Tibial nerve (tissue), 4 donors: ENCODE results near the gene CNNM4. TPM values are rescaled to one million over a fixed set of nuclear protein-coding genes. Genes with fewer than 3 reads are reported as not detected.

ENCODE experiments used
- DNase-seq, 2 donors: peaks; one replicate each; pipeline ENCODE4 v3.0.0-alpha.2; 2019; ENCODE audit warnings: low spot score in 2 of 2
- H3K27ac ChIP-seq, 4 donors: fragments of 200-600 bp; sonication (generic) in 3 of 4; one replicate each; pipeline ENCODE4 v1.5.1; 2017 to 2019; ENCODE audit warnings: mild to moderate bottlenecking in 1 of 4
- H3K27me3 ChIP-seq, 2 donors: fragments of 200-600 bp; sonication (generic) in 1 of 2; one replicate each; pipeline versions ENCODE4 v1.5.1 to v1.6.0; 2017 to 2019
- H3K36me3 ChIP-seq, 3 donors: fragments of 200-600 bp; sonication (generic); one replicate each; pipeline ENCODE4 v1.5.1; 2018 to 2019
- H3K4me1 ChIP-seq, 4 donors: fragments of 200-600 bp; sonication (generic) in 3 of 4; one replicate each; pipeline ENCODE4 v1.5.1; 2017 to 2019
- H3K4me3 ChIP-seq, 4 donors: fragments of 200-600 bp; sonication (generic) in 3 of 4; one replicate each; pipeline ENCODE4 v1.5.1; 2017 to 2019; ENCODE audit warnings: mild to moderate bottlenecking in 1 of 4, moderate library complexity in 1 of 4
- H3K9me3 ChIP-seq, 4 donors: fragments of 200-600 bp; sonication (generic) in 3 of 4; one replicate each; pipeline ENCODE4 v1.5.1; 2017 to 2019
- EP300 ChIP-seq, 2 donors: sonication (generic); formaldehyde crosslinking; IDR thresholded peaks; one replicate each; pipeline ENCODE4 v1.6.1; 2017; ENCODE audit warnings: antibody characterized with exemption in 2 of 2, mild to moderate bottlenecking in 1 of 2
- POLR2A ChIP-seq, 2 donors: fragments of 450-650 bp; IDR thresholded peaks; one replicate each; pipeline ENCODE4 v1.6.1; 2017; ENCODE audit warnings: antibody characterized with exemption in 2 of 2, mild to moderate bottlenecking in 2 of 2, moderate library complexity in 2 of 2
- WGBS, 2 donors: methylation state at CpG; one replicate each; pipeline ENCODE4 v1.1.5; 2018; 5-methylcytosine and 5-hydroxymethylcytosine counted together
- total RNA-seq, 4 donors: library from RNA; depleted of rRNA; stranded (reverse); fragments of >200 nt; gene quantifications; one replicate each; pipeline ENCODE4 v1.1.0, GENCODE V29; 2016
- TF ChIP-seq, protein P1 (sequence below), 5 experiments: fragments of 200-600 bp in 3 of 5; fragments of 450-650 bp in 2 of 5; sonication (generic) in 3 of 5; IDR thresholded peaks; one replicate each; pipeline ENCODE4 v1.5.1; 2016 to 2019; ENCODE audit warnings: antibody characterized with exemption in 5 of 5, mild to moderate bottlenecking in 3 of 5, moderate library complexity in 2 of 5

Gene CNNM4
- total RNA-seq, 4 donors from 2014 or later: 6.3 to 10.2 (median 7.9) TPM

DNA sequence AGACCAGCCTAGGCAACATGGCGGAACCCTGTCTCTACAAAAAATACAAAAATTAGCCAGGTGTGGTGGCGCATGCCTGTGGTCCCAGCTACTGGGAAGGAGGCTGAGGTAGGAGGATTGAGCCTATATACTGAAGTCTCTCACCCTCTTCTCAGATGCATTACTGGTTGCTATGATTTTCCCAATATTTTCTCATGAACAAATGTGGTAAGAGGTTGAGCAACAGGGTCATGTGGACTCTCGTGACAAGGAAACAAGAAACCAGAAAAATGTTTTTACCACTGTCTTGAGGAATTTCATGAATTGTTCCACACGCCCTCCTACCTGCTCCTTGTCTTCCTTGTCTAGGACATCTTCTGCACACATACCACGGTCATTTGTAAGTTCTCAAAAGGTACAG lies 33.3 kb upstream of the CNNM4 start:
- H3K27ac ChIP-seq: no peak overlapping the region
- peaks cover 0 to 95% (median 8%) of the 10 kb centered on the region in 3 donors for H3K36me3 ChIP-seq
- H3K27me3 ChIP-seq: no peaks in the 10 kb centered on the region
- DNase-seq: peak in 1 of 2 donors; percentile 58
- no peak overlapping the region for H3K4me3 ChIP-seq
- H3K9me3 ChIP-seq: no peaks in the 10 kb centered on the region
- no peaks in the 10 kb centered on the region for H3K4me1 ChIP-seq
- WGBS, 2 donors: 90 to 93% methylated on average over 5 of the region's 5 CpGs
- TF ChIP-seq EP300 (IDR thresholded peaks at IDR 0.05): peak in 1 of 2 donors; percentile 45
- TF ChIP-seq, protein P1, sequence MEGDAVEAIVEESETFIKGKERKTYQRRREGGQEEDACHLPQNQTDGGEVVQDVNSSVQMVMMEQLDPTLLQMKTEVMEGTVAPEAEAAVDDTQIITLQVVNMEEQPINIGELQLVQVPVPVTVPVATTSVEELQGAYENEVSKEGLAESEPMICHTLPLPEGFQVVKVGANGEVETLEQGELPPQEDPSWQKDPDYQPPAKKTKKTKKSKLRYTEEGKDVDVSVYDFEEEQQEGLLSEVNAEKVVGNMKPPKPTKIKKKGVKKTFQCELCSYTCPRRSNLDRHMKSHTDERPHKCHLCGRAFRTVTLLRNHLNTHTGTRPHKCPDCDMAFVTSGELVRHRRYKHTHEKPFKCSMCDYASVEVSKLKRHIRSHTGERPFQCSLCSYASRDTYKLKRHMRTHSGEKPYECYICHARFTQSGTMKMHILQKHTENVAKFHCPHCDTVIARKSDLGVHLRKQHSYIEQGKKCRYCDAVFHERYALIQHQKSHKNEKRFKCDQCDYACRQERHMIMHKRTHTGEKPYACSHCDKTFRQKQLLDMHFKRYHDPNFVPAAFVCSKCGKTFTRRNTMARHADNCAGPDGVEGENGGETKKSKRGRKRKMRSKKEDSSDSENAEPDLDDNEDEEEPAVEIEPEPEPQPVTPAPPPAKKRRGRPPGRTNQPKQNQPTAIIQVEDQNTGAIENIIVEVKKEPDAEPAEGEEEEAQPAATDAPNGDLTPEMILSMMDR (IDR thresholded peaks at IDR 0.05): no peak

DNA sequence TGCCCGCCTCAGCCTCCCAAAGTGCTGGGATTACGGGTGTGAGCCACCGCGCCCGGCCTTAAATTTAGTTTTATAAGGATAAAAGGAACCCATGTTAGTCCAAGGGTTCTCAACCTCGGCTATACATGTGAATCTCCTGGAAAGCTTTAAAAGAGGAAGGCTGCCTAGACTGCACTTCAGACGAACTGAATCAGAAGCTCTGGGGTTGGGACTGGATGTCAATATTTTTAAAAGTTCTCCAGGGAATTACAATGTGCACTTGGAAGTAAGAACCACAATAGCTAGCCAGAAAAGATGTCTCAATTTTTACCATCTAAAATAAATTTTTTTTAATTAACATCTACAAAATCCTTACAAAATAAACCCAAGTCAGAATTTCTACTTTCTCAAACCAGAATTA lies 31.0 kb upstream of the CNNM4 start:
- no peaks in the 10 kb centered on the region for H3K9me3 ChIP-seq
- H3K4me3 ChIP-seq: no peak overlapping the region
- H3K36me3 ChIP-seq: peaks cover 2 to 97% (median 15%) of the 10 kb centered on the region in 3 donors
- TF ChIP-seq EP300 (IDR thresholded peaks at IDR 0.05) (no peak), POLR2A (IDR thresholded peaks at IDR 0.05) (no peak)
- TF ChIP-seq, protein P1 (IDR thresholded peaks at IDR 0.05): no peak
- H3K4me1 ChIP-seq: peaks cover 0 to 13% (median 5%) of the 10 kb centered on the region in 4 donors
- 86 to 87% methylated on average over 7 of the region's 7 CpGs for WGBS, 2 donors
- peak overlapping the region in 1 of 4 donors; percentile 44 for H3K27ac ChIP-seq
- no peak for DNase-seq
- H3K27me3 ChIP-seq: no peaks in the 10 kb centered on the region

DNA sequence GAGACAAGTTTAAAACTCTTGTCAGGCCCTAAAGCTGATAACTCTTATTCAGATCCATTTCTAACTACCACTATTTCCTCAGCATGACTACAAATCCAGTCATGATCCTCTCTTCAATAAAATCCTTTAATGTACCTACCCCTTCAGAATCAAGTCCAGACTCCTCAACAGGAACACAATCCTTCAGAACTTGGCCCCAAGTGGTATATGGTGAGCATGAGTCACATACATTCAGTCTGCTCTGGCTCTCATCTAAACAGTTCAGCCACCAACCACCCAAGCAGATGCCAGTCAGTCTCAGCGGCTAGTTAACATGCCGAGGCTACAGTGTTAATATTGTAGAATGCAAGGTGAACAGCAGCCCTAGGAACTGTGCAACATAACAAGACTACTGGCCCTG lies 30.5 kb upstream of the CNNM4 start:
- H3K27me3 ChIP-seq: no peaks in the 10 kb centered on the region
- peaks cover 2 to 92% (median 15%) of the 10 kb centered on the region in 3 donors for H3K36me3 ChIP-seq
- H3K9me3 ChIP-seq: no peaks in the 10 kb centered on the region
- H3K4me1 ChIP-seq: peaks cover 0 to 17% (median 9%) of the 10 kb centered on the region in 4 donors
- peak overlapping the region in 1 of 4 donors; percentile 44 for H3K27ac ChIP-seq
- no peak for TF ChIP-seq POLR2A (IDR thresholded peaks at IDR 0.05)
- TF ChIP-seq EP300 (IDR thresholded peaks at IDR 0.05): no peak
- TF ChIP-seq, protein P1 (IDR thresholded peaks at IDR 0.05): no peak
- DNase-seq: no peak
- 94 to 96% methylated on average over 2 of the region's 2 CpGs for WGBS, 2 donors
- H3K4me3 ChIP-seq: no peak overlapping the region

DNA sequence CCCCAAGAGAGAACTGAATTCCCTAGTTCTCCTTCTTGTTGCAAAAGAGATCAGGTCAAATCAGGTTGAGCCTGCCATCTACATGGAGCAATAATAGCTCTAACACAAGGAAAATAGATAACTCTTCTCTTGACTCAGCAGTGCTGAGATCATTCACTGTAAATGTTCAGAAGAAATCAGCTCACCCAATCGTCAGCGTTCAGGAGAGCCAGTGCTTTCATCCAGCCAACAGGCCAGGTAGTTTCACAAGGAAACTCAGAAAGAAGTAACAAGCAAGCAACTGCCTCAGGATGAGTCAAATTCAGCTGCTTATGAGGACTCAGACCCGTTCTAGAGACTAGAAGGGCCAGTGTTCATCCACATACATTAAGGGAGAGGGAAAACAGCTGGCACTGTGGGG lies 26.8 kb upstream of the CNNM4 start:
- no peak for DNase-seq
- WGBS, 2 donors: 85 to 92% methylated on average over 3 of the region's 3 CpGs
- Histone ChIP-seq H3K4me1 (peaks cover 0 to 51% (median 12%) of the 10 kb centered on the region in 4 donors), H3K27ac (no peak overlapping the region), H3K9me3 (no peaks in the 10 kb centered on the region), H3K27me3 (no peaks in the 10 kb centered on the region), H3K4me3 (no peak overlapping the region), H3K36me3 (peaks cover 2 to 71% (median 15%) of the 10 kb centered on the region in 3 donors)
- TF ChIP-seq EP300 (IDR thresholded peaks at IDR 0.05) (no peak), POLR2A (IDR thresholded peaks at IDR 0.05) (no peak)
- TF ChIP-seq, protein P1 (IDR thresholded peaks at IDR 0.05): no peak

DNA sequence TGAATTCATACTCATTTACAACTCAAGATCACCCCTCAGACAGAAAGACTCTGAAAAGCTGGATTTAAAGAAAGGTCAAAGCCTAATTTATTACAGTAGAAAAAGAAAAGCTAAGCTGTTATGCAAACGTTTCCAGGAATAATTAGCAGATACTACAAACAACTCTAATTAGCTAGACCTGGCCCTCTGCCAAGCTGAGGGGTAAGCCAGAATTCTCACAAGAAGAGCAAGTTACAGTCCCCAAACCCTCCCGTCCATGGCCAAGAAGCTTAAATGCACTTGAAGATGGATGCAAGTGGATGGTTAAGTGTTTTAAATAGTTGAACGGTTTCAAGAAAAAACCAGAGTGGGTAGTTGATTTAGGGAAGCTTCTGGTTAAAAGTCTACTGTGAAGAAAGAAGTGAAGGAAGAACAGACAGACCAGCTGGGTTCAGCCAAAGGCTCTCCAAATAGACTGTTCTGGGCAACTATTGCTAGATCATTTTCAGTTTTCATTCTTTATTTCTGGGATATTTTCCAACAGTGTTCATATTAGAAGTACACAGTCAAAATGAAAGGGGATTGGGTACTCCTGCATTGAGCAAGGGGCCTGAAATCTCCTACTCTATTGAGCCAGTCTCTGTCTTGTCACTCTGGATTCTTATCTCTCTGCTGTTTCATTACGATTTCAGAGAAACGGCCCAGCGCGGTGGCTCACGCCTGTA lies 25.7 kb upstream of the CNNM4 start:
- Histone ChIP-seq H3K4me3 (no peak overlapping the region), H3K4me1 (peaks cover 0 to 56% (median 16%) of the 10 kb centered on the region in 4 donors), H3K27ac (peak overlapping the region in 3 of 4 donors; percentile 23 to 66 (median 60)), H3K9me3 (no peaks in the 10 kb centered on the region), H3K36me3 (peaks cover 2 to 60% (median 15%) of the 10 kb centered on the region in 3 donors), H3K27me3 (no peaks in the 10 kb centered on the region)
- no peak for DNase-seq
- WGBS, 2 donors: 58 to 64% methylated on average over 8 of the region's 8 CpGs
- peak in 1 of 2 donors; percentile 50 for TF ChIP-seq EP300 (IDR thresholded peaks at IDR 0.05)
- no peak for TF ChIP-seq POLR2A (IDR thresholded peaks at IDR 0.05)
- TF ChIP-seq, protein P1 (IDR thresholded peaks at IDR 0.05): no peak
